GM12872 (cell line): ENCODE results near the gene ATP5IF1.

Experiments used
- CTCF ChIP-seq: IDR thresholded peaks from 3 replicates; pipeline ENCODE4 v1.5.1; 2011; ENCODE audit warnings: low read depth, mild to moderate bottlenecking, low read length, moderate library complexity; ENCODE audit not compliant: insufficient read depth

The ATP5IF1 gene

GRCh38 chr1:28259252-28259933 is 23.5 kb downstream of the ATP5IF1 start, which contains the start of gene SESN2:
TSS of gene SESN2 (plus strand) at chr1:28259518. CDS start at chr1:28259848, 330 bp downstream.
- TF ChIP-seq CTCF, result no peak

GRCh38 chr1:28259934-28260802 is 24.2 kb downstream of the ATP5IF1 start:
- TF ChIP-seq CTCF, result no peak

- no peak for TF ChIP-seq CTCF
These were observed 24.9 kb downstream of the ATP5IF1 start for GRCh38 chr1:28260803-28261174.

GRCh38 chr1:28264897-28265296 is 29.0 kb downstream of the ATP5IF1 start:
- TF ChIP-seq CTCF, result no peak

GRCh38 chr1:28265577-28265976 is 29.7 kb downstream of the ATP5IF1 start:
- TF ChIP-seq CTCF, result no peak

GRCh38 chr1:28266920-28267322 is 31.0 kb downstream of the ATP5IF1 start:
- TF ChIP-seq CTCF, result no peak

GRCh38 chr1:28267633-28268032 is 31.7 kb downstream of the ATP5IF1 start:
- TF ChIP-seq CTCF, result no peak
